Activated CD4-positive, CD25-positive, alpha-beta regulatory T cell treated with anti-CD3 and anti-CD28 coated beads, Interleukin-2, amount 50 U/mL, for 24 hours (primary cell): Measurements from ENCODE around the gene C9orf78.

Experiments
- ATAC-seq, 2 donors: fragments of 150-1000 bp; cut with Tn5 transposase; one replicate each; pipeline ENCODE4 v1.10.0; 2021; ENCODE audit warnings: mild to moderate bottlenecking in 1 of 2, moderate library complexity in 1 of 2

The C9orf78 gene

GRCh38 chr9:129839324-129840023, 4.4 kb upstream of the C9orf78 start:
- no peak for ATAC-seq

DNA sequence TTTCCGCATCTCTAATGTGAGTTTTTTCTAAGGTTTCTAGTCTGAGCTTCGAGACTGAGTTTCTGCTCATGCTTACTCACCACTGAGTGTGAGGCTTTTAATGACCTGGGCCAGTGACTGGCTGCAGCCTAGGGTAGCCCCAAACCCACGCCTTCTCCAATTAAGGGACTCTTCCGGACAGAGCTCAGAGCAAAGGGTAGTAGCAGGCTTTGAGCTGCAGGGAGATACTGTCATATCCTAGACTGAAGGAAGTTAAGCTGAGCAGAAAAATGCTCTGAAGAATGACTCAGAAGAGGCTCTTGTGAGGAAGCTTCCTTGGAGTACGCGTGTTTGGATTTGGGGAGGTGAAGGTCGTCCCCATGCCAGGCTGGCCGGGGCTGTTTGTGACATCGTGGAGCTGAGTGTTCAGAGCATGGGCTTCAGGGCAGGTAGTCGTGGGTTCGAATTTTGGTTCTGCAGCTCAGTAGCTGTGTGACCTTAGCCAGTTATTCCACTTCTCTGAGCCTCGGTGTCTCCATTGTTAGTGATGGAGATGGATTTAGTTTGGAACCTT, 3.7 kb upstream of the C9orf78 start:
- ATAC-seq = peak; percentile 33 to 42

GRCh38 chr9:129836311-129837007, 1.4 kb upstream of the C9orf78 start:
- ATAC-seq = no peak

- ATAC-seq = no peak
Measured at GRCh38 chr9:129835860-129836223, 767 bp upstream of the C9orf78 start.

- ATAC-seq = peak in 1 of 2 donors; percentile 2
Measured at GRCh38 chr9:129834489-129835127, 467 bp downstream of the C9orf78 start.

- no peak for ATAC-seq
Measured at GRCh38 chr9:129832982-129833381, 2.1 kb downstream of the C9orf78 start.

DNA sequence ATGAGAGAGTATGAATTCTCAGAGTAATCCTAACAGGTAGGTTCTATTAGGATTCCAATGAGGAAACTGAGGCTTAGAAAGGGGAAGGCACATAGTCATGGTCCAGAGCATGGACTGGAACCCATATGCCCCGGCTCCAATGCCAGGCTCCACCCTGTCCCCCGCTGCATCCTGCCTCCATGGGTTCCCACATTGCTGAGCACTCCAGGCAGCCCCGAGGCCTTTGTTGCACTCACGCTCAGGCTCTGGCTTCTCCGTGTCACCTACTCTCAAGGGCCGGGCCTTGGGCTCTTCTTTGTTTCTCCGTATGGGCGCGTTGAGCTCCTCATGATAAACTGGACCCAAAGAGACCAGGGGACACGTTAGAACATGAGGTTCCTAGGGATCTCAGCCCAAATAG, 6.1 kb downstream of the C9orf78 start:
- no peak for ATAC-seq

GRCh38 chr9:129828051-129828450, 7.0 kb downstream of the C9orf78 start:
- no peak for ATAC-seq

GRCh38 chr9:129826759-129827158, 8.3 kb downstream of the C9orf78 start:
- no peak for ATAC-seq

DNA sequence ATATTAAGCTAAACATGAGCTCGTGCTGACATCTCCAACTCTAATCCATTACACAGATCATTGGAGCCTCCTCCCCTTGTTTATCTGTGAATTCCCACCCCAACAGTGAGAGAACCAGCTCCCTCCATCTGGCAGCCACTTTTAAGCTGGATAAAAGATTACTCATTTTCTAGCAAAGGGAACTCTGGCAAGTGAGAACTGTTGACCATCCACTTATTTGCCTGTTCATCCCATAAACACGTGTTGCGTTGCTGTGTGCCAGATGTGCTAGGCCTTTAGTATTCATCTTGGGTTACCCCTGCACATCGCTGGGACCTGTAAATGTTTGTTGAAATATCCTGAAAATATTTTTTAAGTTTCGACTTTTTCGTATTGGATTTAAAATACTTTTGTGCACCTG, 8.7 kb downstream of the C9orf78 start:
- no peak for ATAC-seq

DNA sequence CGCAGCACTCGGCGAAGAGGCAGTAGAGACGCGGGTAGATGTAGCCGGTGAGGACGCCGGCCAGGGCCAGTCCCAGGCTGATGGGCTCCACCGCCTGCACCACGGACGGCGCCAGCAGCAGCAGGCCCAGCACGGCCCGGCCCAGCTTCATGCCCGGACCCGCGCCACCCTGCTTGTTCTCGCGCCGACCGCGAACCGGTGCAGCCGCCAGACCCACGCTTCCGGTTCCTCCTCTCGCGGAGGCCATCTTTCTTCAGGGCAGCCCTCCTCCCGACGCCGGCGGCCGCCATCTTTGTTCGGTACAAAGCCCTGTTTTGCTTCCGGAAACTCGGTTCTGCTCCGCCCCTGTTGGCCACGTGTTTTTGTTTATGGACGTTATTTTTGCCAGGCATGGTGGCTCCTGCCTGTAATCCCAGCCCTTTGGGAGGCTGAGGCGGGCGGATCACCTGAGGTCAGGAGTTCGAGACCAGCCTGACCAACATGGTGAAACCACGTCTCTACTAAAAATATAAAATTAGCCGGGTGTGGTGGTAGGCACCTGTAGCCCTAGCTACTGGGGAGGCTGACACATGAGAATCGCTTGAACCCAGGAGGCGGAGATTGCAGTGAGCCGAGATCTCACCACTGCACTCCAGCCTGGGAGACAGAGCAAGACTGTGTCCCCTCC, 11.0 kb downstream of the C9orf78 start, which contains the start of gene TOR1A:
Gene TOR1A (minus strand): TSS at position 202 of the 667 bp plus-strand sequence. CDS start 51 bp downstream, at position 151.
- ATAC-seq = peak; percentile 95 to 96

DNA sequence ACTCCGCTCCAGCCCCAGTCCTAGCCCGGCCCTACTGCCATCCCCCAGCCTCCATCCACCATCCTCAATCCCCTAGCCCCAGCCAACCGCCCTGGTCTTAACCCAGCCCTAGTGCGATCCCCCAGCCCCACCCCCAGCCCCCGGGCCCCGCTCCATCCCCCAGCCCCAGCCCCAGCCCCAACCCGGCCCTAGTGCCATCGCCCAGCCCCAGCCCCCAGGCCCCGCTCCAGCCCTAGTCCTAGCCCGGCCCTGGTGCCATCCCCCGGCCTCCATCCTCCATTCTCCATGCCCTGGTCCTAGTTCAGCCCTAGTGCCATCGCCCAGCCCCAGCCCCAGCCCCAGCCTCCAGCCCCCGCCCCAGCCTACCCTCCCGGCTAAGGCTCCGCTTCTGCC, 11.5 kb downstream of the C9orf78 start:
- peak; percentile 31 to 39 for ATAC-seq

- ATAC-seq = peak in 1 of 2 donors; percentile 2
Measured at GRCh38 chr9:129822898-129823541, 12.1 kb downstream of the C9orf78 start.

- ATAC-seq = no peak
Measured at GRCh38 chr9:129816501-129817435, 18.3 kb downstream of the C9orf78 start.

DNA sequence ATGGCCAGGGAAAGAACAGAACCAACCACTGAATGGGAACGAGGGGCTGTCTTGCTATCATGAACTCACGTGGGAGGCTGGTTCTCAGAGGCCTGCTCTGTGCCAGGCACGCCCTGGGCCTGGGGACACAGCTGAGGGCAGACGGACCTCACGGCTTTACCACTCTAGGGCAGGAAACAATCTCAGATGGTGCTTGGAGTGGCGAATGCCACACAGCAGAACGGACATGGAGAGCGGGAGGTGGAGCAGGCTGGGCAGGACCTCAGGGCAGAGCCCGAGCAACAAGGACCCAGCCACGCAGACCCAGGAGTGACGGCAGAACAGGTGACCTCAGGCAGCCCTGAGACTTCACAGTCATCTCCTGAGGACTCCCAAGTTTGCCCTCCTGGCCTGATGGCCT, 19.8 kb downstream of the C9orf78 start:
- ATAC-seq = no peak

DNA sequence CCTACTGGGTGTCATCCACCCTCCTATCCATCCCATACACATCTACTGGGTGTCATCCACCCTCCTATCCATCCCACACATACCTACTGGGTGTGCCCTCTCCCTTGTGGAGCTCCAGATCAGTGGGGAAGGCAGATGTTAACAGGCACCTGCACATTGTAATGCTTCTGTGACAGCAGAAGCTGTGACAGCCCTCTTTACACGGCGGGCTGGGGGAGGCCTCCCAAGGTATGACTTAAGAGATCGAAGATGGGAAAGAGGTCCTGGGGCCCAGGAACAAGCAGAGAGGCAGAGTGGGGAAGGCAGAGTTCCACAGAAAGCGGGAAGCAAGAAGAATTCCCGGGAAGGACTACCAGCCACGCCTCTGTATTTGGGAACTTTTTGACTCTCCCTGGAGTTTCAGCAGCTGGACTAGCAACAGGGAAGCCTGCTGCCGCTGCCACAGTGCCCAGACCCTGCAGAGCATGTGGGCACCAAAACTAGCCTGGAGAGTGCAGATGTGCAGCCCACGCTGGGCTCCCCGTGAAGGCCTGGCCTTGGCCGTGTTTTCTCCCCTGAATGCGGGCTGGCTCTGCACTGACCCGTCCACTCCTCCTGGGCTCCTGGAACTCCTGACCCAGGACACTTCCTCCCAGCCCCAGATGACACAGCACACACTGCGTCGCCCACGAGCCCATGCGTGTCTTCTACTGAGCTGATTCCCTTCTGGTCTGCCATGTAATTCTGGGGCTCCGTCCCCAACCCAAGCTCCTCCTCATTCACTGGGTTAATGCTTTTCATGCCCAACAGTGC, 20.4 kb downstream of the C9orf78 start:
- no peak for ATAC-seq

DNA sequence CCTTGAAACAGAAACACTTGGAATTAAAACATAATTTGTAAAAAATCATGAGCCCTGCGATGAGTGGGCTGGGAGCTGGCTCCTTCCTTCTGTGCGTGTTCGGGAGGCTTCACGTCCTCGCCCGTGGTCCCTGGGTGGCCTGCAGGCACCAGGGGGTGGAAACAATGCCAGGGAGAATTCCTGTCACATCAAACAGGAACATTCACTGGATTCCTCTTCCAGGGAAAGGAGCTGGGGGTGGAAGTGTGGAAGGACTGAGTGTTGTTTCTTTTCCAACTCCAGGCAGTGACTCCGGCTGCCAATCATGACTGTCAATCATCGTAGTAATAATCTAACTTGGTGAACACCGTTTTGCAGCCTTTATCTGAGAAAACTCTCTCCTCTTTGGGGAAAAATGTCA, 21.4 kb downstream of the C9orf78 start:
- ATAC-seq = no peak

DNA sequence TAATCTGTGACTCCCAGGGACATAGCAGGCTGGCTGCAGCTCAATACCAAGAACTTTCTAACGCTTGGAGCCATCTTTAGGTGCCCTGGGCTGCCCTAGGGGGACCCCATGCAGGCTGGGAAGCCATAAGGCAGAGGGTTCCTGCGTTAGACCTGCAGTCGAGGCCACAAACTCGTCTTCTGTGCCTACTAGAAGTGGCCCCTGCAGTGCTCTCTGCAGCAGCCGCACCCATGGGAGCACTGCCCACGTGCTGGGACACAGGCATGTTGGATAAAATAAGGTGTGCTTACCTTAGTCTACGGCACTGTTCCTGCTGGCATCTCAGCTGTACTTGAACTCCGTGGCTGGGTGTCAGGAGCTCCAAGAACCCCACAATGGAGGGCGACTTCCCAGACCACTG, 22.7 kb downstream of the C9orf78 start:
- ATAC-seq = no peak

DNA sequence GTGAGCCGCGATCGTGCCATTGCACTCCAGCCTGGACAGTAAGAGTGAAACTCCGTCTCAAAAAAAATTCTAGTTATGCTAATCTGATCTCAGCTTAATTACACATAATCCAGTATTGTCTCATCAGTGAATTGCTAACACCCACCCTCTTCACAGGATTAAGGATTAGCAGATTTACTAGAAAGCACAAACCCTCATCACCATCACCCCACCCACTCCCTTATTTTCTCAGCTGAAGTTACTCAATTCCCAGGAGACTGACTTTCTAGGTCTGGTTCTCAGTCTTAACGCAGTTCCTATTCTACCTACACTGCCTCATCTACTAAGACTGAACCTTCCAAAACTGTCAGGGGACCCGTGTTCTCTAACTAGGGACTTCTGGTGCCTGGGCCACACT, 23.1 kb downstream of the C9orf78 start:
- peak; percentile 63 to 75 for ATAC-seq

GRCh38 chr9:129810788-129811187, 24.3 kb downstream of the C9orf78 start:
- no peak for ATAC-seq
